Amniotic epithelial cell (primary cell): ENCODE measurements around the gene PRKN.
"Not testable (repeated sequence)": the region's sequence is repeated elsewhere in the genome, so short reads cannot be mapped to it uniquely, and the experiment has no call there.

Experiments
- DNase-seq: peaks from one replicate; pipeline ENCODE4 v3.0.0-alpha.2; 2010; ENCODE audit warnings: low read depth

Gene PRKN

GRCh38 chr6:161844804-161845203 is 882.8 kb downstream of the PRKN start:
- no peak for DNase-seq

- DNase-seq = no peak
Measured at GRCh38 chr6:161843066-161843465, 884.5 kb downstream of the PRKN start.

GRCh38 chr6:161840380-161840779 is 887.2 kb downstream of the PRKN start:
- no peak for DNase-seq

GRCh38 chr6:161838306-161839035 is 889.1 kb downstream of the PRKN start:
- DNase-seq = no peak

GRCh38 chr6:161837854-161838253 is 889.7 kb downstream of the PRKN start:
- DNase-seq = no peak

GRCh38 chr6:161837449-161837735 is 890.2 kb downstream of the PRKN start:
- DNase-seq = no peak

GRCh38 chr6:161836643-161837448 is 890.7 kb downstream of the PRKN start:
- DNase-seq = no peak

GRCh38 chr6:161835500-161836215 is 891.9 kb downstream of the PRKN start:
- DNase-seq = no peak

- DNase-seq = no peak
Measured at GRCh38 chr6:161834426-161834825, 893.1 kb downstream of the PRKN start.

GRCh38 chr6:161833099-161833860 is 894.3 kb downstream of the PRKN start:
- DNase-seq = no peak

- DNase-seq = no peak
Measured at GRCh38 chr6:161832622-161833021, 894.9 kb downstream of the PRKN start.

GRCh38 chr6:161830866-161831616 is 896.5 kb downstream of the PRKN start:
- no peak for DNase-seq

GRCh38 chr6:161829291-161829729 is 898.3 kb downstream of the PRKN start:
- no peak for DNase-seq

- DNase-seq = no peak
Measured at GRCh38 chr6:161828355-161828754, 899.2 kb downstream of the PRKN start.

GRCh38 chr6:161826512-161826911 is 901.1 kb downstream of the PRKN start:
- DNase-seq = no peak

- not testable (repeated sequence) for DNase-seq
Measured at GRCh38 chr6:161822204-161822603, 905.4 kb downstream of the PRKN start.

GRCh38 chr6:161817881-161818280 is 909.7 kb downstream of the PRKN start:
- DNase-seq = no peak

GRCh38 chr6:161815965-161816364 is 911.6 kb downstream of the PRKN start:
- no peak for DNase-seq

- no peak for DNase-seq
Measured at GRCh38 chr6:161813156-161813555, 914.4 kb downstream of the PRKN start.

GRCh38 chr6:161809971-161810370 is 917.6 kb downstream of the PRKN start:
- no peak for DNase-seq

GRCh38 chr6:161804838-161805237 is 922.7 kb downstream of the PRKN start:
- DNase-seq = no peak
